K562 (cell line): Measurements from ENCODE around the gene TMCO4.

Experiments used
- BRCA1 ChIP-seq, 2 experiments: fragments of 450-650 bp in 1 of 2; sonication (generic) in 1 of 2; formaldehyde crosslinking in 1 of 2; IDR thresholded peaks; 2 replicates each; pipeline versions ENCODE4 v1.5.0 to v1.6.1; 2017 to 2020; ENCODE audit warnings: mild to moderate bottlenecking in 1 of 2, missing genetic modification reagents in 1 of 2
- IRF2 ChIP-seq: sonication (generic); formaldehyde crosslinking; IDR thresholded peaks from 2 replicates; pipeline ENCODE4 v1.8.1; 2022; ENCODE audit warnings: mild to moderate bottlenecking, missing genetic modification reagents
- MXI1 ChIP-seq: IDR thresholded peaks from 2 replicates; pipeline ENCODE4 v1.6.1; 2011; ENCODE audit warnings: low read depth, mild to moderate bottlenecking, improper control_type of control experiment, low read length
- RFX1 ChIP-seq: fragments of 450-650 bp; IDR thresholded peaks from 2 replicates; pipeline ENCODE4 v1.6.1; 2016; ENCODE audit warnings: mild to moderate bottlenecking, moderate library complexity
- SMARCA4 ChIP-seq: fragments of 450-650 bp; IDR thresholded peaks from 2 replicates; pipeline ENCODE4 v1.6.1; 2016
- SMARCB1 ChIP-seq: IDR thresholded peaks from 2 replicates; pipeline ENCODE4 v1.6.1; 2011; ENCODE audit warnings: improper control_type of control experiment, low read depth; ENCODE audit not compliant: insufficient read length
- THAP12 ChIP-seq: fragments of 250-450 bp; sonication (Bioruptor Pico); IDR thresholded peaks from 2 replicates; pipeline ENCODE4 v1.9.0; 2021; ENCODE audit warnings: mild to moderate bottlenecking, inconsistent platforms
- UBTF ChIP-seq, 2 experiments: IDR thresholded peaks; 2 replicates each; pipeline ENCODE4 v1.6.1; 2012; ENCODE audit warnings: improper control_type of control experiment in 2 of 2, low read depth in 2 of 2, low read length in 2 of 2, borderline replicate concordance in 1 of 2
- ZNF445 ChIP-seq: fragments of 250-450 bp; sonication (Bioruptor Pico); IDR thresholded peaks from 2 replicates; pipeline ENCODE4 v1.4.0; 2020; ENCODE audit warnings: low read depth, mild to moderate bottlenecking, moderate library complexity
- ZNF551 ChIP-seq: fragments of 250-450 bp; sonication (Bioruptor Pico); IDR thresholded peaks from 2 replicates; pipeline ENCODE4 v1.5.0; 2021; ENCODE audit warnings: mild to moderate bottlenecking, moderate library complexity

- TF ChIP-seq ZNF445 (no peak), SMARCA4 (no peak), IRF2 (no peak), UBTF (IDR thresholded peaks at IDR 0.05; ENCODE audit: borderline replicate concordance in 1 of 2, low read depth in 2 of 2, low read length in 2 of 2) (no peak), SMARCB1 (no peak), MXI1 (no peak), RFX1 (no peak), ZNF551 (CRISPR knock-in tag) (no peak), BRCA1 (IDR thresholded peaks at IDR 0.05) (no peak), BRCA1 (CRISPR knock-in tag; IDR thresholded peaks at IDR 0.05) (no peak), THAP12 (CRISPR knock-in tag) (no peak)
Observed at GRCh38 chr1:19825298-19825697, 25.6 kb upstream of the TMCO4 start.
